Naive thymus-derived CD4-positive, alpha-beta T cell (primary cell): ENCODE measurements around the gene GUCD1. TPM values are rescaled to one million over a fixed set of nuclear protein-coding genes. Genes with fewer than 3 reads are reported as not detected.

Experiments used
- ATAC-seq: fragments of 150-1000 bp; cut with Tn5 transposase; 2 replicates; pipeline ENCODE4 v1.10.0; 2021; ENCODE audit warnings: mild to moderate bottlenecking, moderate library complexity
- CTCF ChIA-PET: fragments of 350-600 bp; sonication (Branson Sonifier 250); formaldehyde crosslinking; loops from one replicate; lab custom pipeline; 2021; ENCODE audit warnings: antibody characterized with exemption; lab: Charles Lee
- POLR2A ChIA-PET: fragments of 350-600 bp; sonication (Branson Sonifier 250); formaldehyde crosslinking; loops from one replicate; lab custom pipeline; 2021; ENCODE audit warnings: antibody characterized with exemption, inconsistent platforms; lab: Charles Lee
- DNase-seq, 9 donors: peaks; one replicate each; pipeline versions ENCODE4 v3.0.0 to v3.0.0-alpha.2; 2020 to 2022; ENCODE audit warnings: mixed read lengths in 1 of 9
- H3K27ac ChIP-seq: one replicate; pipeline ENCODE4 v1.7.0; 2013; ENCODE audit warnings: mild to moderate bottlenecking, low read depth, low read length, moderate library complexity
- H3K27me3 ChIP-seq, 2 donors: one replicate each; pipeline ENCODE4 v1.7.0; 2013; ENCODE audit warnings: low read length in 2 of 2, mild to moderate bottlenecking in 2 of 2, moderate library complexity in 2 of 2; ENCODE audit not compliant: control insufficient read depth in 2 of 2, insufficient read depth in 2 of 2
- H3K36me3 ChIP-seq, 3 experiments: 1 replicate in 2 of 3; 2 replicates in 1 of 3; pipeline ENCODE4 v1.7.0; 2013; ENCODE audit warnings: low read length in 3 of 3, mild to moderate bottlenecking in 3 of 3, moderate library complexity in 1 of 3; ENCODE audit not compliant: insufficient read depth in 3 of 3, control insufficient read depth in 2 of 3
- H3K4me1 ChIP-seq, 2 donors: one replicate each; pipeline ENCODE4 v1.7.0; 2013; ENCODE audit warnings: low read length in 2 of 2, mild to moderate bottlenecking in 2 of 2, moderate library complexity in 1 of 2; ENCODE audit not compliant: control insufficient read depth in 2 of 2, insufficient read depth in 2 of 2
- H3K4me3 ChIP-seq: 2 replicates; pipeline ENCODE4 v1.7.0; 2013; ENCODE audit warnings: mild to moderate bottlenecking, low read length
- H3K9me3 ChIP-seq, 3 experiments: 1 replicate in 2 of 3; 2 replicates in 1 of 3; pipeline ENCODE4 v1.7.0; 2013; ENCODE audit warnings: low read length in 3 of 3; ENCODE audit not compliant: control insufficient read depth in 2 of 3
- H3K27ac Mint-ChIP-seq, 9 donors: one replicate each; pipeline ENCODE4 v1.8.0; 2020 to 2022; ENCODE audit warnings: mixed read lengths in 9 of 9, mild to moderate bottlenecking in 8 of 9, moderate library complexity in 5 of 9, inconsistent platforms in 2 of 9
- H3K27me3 Mint-ChIP-seq, 5 donors: one replicate each; pipeline ENCODE4 v1.8.0; 2021 to 2022; ENCODE audit warnings: mixed read lengths in 5 of 5, mild to moderate bottlenecking in 1 of 5
- H3K36me3 Mint-ChIP-seq, 5 donors: one replicate each; pipeline ENCODE4 v1.8.0; 2020 to 2022; ENCODE audit warnings: mixed read lengths in 5 of 5, mild to moderate bottlenecking in 3 of 5, inconsistent platforms in 1 of 5
- H3K4me1 Mint-ChIP-seq, 7 donors: one replicate each; pipeline ENCODE4 v1.8.0; 2020 to 2022; ENCODE audit warnings: mixed read lengths in 7 of 7, mild to moderate bottlenecking in 3 of 7, inconsistent platforms in 1 of 7
- H3K4me3 Mint-ChIP-seq, 10 donors: one replicate each; pipeline ENCODE4 v1.8.0; 2020 to 2022; ENCODE audit warnings: mild to moderate bottlenecking in 10 of 10, mixed read lengths in 10 of 10, moderate library complexity in 6 of 10, inconsistent platforms in 2 of 10
- H3K9me3 Mint-ChIP-seq, 11 donors: one replicate each; pipeline ENCODE4 v1.8.0; 2020 to 2022; ENCODE audit warnings: mixed read lengths in 11 of 11, mild to moderate bottlenecking in 4 of 11, inconsistent platforms in 1 of 11, moderate library complexity in 1 of 11
- intact Hi-C, 2 donors: fragments of 100-400 bp; cut with micrococcal nuclease; formaldehyde crosslinking; loops; one replicate each; pipeline ENCODE4 v1.15.1; 2023
- polyA plus RNA-seq, 2 donors: library from polyadenylated mRNA; unstranded; fragments of 300-500 nt; fragmentation: Illumina TruSeq; gene quantifications; one replicate each; pipeline ENCODE4 v1.2.3, GENCODE V29; 2021
- total RNA-seq, 6 experiments: library from RNA in 5 of 6; stranded (reverse) in 5 of 6; gene quantifications; 1 replicate in 5 of 6; 2 replicates in 1 of 6; pipeline ENCODE4 v1.2.3 and lab custom pipeline; 2021 to 2026

Gene GUCD1
- total and polyA plus RNA-seq, 7 experiments from 2014 or later: 33.1 to 131 (median 61.7) TPM

- peaks cover 0 to 12% (median 4%) of the 10 kb centered on the region in 5 donors for H3K27me3 Mint-ChIP-seq
- intact Hi-C loops: no loop called here
- H3K9me3 Mint-ChIP-seq: no peaks in the 10 kb centered on the region
These were observed 35.7 kb upstream of the GUCD1 start for GRCh38 chr22:24590596-24591173.

GRCh38 chr22:24589518-24590030 lies 34.6 kb upstream of the GUCD1 start:
- Histone ChIP-seq H3K27ac (no peak overlapping the region), H3K4me1 (no peaks in the 10 kb centered on the region), H3K4me3 (no peak overlapping the region), H3K36me3 (peaks cover 0 to 7% (median 0%) of the 10 kb centered on the region in 3 experiments), H3K9me3 (no peaks in the 10 kb centered on the region), H3K27me3 (no peaks in the 10 kb centered on the region)
- Mint-ChIP-seq H3K4me3 (no peak overlapping the region), H3K4me1 (peaks cover 0 to 11% (median 6%) of the 10 kb centered on the region in 7 donors), H3K9me3 (no peaks in the 10 kb centered on the region), H3K27ac (no peak overlapping the region), H3K36me3 (peaks cover 0 to 9% (median 0%) of the 10 kb centered on the region in 5 donors), H3K27me3 (peaks cover 0 to 12% (median 4%) of the 10 kb centered on the region in 5 donors)
- ATAC-seq (no peak), DNase-seq (no peak)
- intact Hi-C loops: no loop called here
- ChIA-PET POLR2A (no interaction called here), CTCF (no interaction called here)

More at GRCh38 chr22:24590596-24591173, 35.7 kb upstream of the GUCD1 start:
- CTCF ChIA-PET: no interaction called here
- no peak overlapping the region for H3K4me3 ChIP-seq
- DNase-seq (no peak), ATAC-seq (no peak)
- no peaks in the 10 kb centered on the region for H3K4me1 ChIP-seq
- H3K9me3 ChIP-seq: no peaks in the 10 kb centered on the region
- H3K27ac ChIP-seq: no peak overlapping the region
- no peaks in the 10 kb centered on the region for H3K27me3 ChIP-seq
- Mint-ChIP-seq H3K27ac (no peak overlapping the region), H3K4me1 (peaks cover 0 to 11% (median 6%) of the 10 kb centered on the region in 7 donors), H3K4me3 (no peak overlapping the region), H3K36me3 (peaks cover 0 to 9% (median 0%) of the 10 kb centered on the region in 5 donors)
- H3K36me3 ChIP-seq: peaks cover 0 to 7% (median 0%) of the 10 kb centered on the region in 3 experiments
- POLR2A ChIA-PET: no interaction called here

DNA sequence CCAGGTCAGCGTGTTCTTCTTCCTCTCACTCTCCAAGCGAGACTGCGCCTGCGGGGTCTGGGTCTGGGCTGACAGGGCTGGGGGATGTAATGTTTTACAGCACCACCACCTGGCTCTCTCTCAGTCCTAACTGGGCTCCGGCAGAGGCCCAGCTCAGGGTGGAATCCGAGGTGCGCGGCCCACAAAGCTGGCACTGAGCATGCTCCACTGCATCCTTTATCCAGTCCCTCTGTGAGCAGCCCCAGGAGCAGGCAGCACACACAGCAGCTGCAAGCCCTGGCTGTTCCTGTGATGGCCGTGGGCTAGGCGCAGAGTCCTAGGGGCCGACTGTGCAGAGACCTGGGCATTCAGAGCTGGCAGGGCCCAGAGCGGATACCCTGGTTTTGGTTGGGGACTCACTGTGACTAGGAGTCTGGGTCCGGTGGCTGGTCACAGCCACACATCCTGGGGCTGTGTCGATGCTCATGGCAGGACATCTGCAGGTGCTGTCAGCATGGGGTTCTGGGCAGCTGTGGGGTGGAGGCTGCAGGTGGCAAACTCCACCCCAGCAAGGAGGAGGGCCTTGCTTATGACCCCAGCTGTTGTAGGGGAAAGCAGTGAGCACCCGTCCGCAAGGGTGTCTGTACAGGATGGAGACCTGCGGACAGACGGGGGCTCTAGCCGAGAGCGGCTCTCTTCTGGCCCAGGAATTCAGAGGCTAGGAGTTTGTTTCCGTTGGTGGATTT lies 34.0 kb upstream of the GUCD1 start:
- ChIA-PET CTCF (no interaction called here), POLR2A (no interaction called here)
- peaks cover 0 to 12% (median 4%) of the 10 kb centered on the region in 5 donors for H3K27me3 Mint-ChIP-seq
- H3K4me3 Mint-ChIP-seq: no peak overlapping the region
- Histone ChIP-seq H3K4me1 (no peaks in the 10 kb centered on the region), H3K27ac (no peak overlapping the region), H3K36me3 (peaks cover 0 to 7% (median 0%) of the 10 kb centered on the region in 3 experiments), H3K9me3 (no peaks in the 10 kb centered on the region), H3K27me3 (no peaks in the 10 kb centered on the region), H3K4me3 (no peak overlapping the region)
- no peak overlapping the region for H3K27ac Mint-ChIP-seq
- peaks cover 0 to 11% (median 6%) of the 10 kb centered on the region in 7 donors for H3K4me1 Mint-ChIP-seq
- H3K36me3 Mint-ChIP-seq: peaks cover 0 to 9% (median 0%) of the 10 kb centered on the region in 5 donors
- intact Hi-C loops: no loop called here
- no peak for DNase-seq
- no peaks in the 10 kb centered on the region for H3K9me3 Mint-ChIP-seq
- no peak for ATAC-seq

DNA sequence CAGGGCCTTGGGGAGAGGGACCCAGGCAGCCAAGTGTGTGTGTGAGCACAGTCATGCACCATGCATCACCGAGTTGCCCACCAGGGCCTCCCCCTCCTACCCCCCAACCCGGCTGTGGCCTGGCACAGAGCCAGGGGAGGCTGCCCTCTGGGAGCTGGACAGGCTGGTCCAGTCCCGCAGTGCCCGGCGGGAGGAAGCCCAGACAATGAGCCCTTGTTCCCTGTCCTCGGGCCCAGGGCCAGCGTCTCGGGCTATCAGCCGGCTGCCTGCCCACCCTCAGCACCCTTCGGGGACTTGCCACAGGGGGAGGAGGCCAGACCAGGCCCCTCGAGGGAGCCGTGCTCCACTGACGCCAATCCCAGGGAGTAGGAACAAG lies 33.4 kb upstream of the GUCD1 start:
- Histone ChIP-seq H3K27me3 (no peaks in the 10 kb centered on the region), H3K4me1 (no peaks in the 10 kb centered on the region), H3K4me3 (no peak overlapping the region), H3K27ac (no peak overlapping the region), H3K9me3 (no peaks in the 10 kb centered on the region), H3K36me3 (peaks cover 0 to 7% (median 0%) of the 10 kb centered on the region in 3 experiments)
- H3K4me1 Mint-ChIP-seq: peaks cover 0 to 12% (median 6%) of the 10 kb centered on the region in 7 donors
- peaks cover 0 to 12% (median 4%) of the 10 kb centered on the region in 5 donors for H3K27me3 Mint-ChIP-seq
- DNase-seq: no peak
- H3K4me3 Mint-ChIP-seq: no peak overlapping the region
- POLR2A ChIA-PET: no interaction called here
- H3K9me3 Mint-ChIP-seq: no peaks in the 10 kb centered on the region
- ATAC-seq: no peak
- H3K27ac Mint-ChIP-seq: no peak overlapping the region
- intact Hi-C loops: no loop called here
- peaks cover 0 to 9% (median 0%) of the 10 kb centered on the region in 5 donors for H3K36me3 Mint-ChIP-seq
- CTCF ChIA-PET: no interaction called here

DNA sequence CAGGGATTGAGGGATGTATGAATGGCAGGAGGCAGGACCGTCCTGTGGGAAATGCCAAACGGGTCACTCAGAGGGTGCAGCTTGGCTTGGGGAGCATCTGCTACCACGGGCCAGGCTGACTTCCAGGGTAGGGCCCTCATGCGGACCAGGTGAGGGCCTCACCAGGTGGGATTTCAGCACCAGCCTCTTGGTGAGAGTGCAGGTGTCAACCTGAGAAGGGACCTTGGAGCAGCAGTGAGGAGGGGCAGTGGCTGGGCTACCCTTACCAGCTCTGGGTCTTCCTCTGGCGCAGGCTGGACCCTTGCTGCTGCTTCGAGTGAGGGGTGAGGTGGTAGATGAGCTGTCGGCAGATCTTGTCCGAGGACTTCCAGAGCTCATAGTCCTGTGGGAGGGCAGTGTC lies 33.0 kb upstream of the GUCD1 start:
- Histone ChIP-seq H3K4me1 (no peaks in the 10 kb centered on the region), H3K36me3 (peaks cover 0 to 7% (median 0%) of the 10 kb centered on the region in 3 experiments), H3K9me3 (no peaks in the 10 kb centered on the region), H3K4me3 (no peak overlapping the region), H3K27me3 (no peaks in the 10 kb centered on the region), H3K27ac (no peak overlapping the region)
- CTCF ChIA-PET: no interaction called here
- peaks cover 0 to 9% (median 0%) of the 10 kb centered on the region in 5 donors for H3K36me3 Mint-ChIP-seq
- DNase-seq (no peak), ATAC-seq (no peak)
- POLR2A ChIA-PET: no interaction called here
- no peak overlapping the region for H3K27ac Mint-ChIP-seq
- H3K9me3 Mint-ChIP-seq: no peaks in the 10 kb centered on the region
- H3K4me1 Mint-ChIP-seq: peaks cover 0 to 12% (median 6%) of the 10 kb centered on the region in 7 donors
- H3K27me3 Mint-ChIP-seq: peaks cover 0 to 12% (median 4%) of the 10 kb centered on the region in 5 donors
- intact Hi-C loops: no loop called here
- no peak overlapping the region for H3K4me3 Mint-ChIP-seq

GRCh38 chr22:24587251-24587650 lies 32.3 kb upstream of the GUCD1 start:
- DNase-seq: no peak
- no peaks in the 10 kb centered on the region for H3K27me3 ChIP-seq
- H3K4me3 ChIP-seq: no peak overlapping the region
- POLR2A ChIA-PET: no interaction called here
- CTCF ChIA-PET: no interaction called here
- ATAC-seq: no peak
- H3K36me3 ChIP-seq: peaks cover 0 to 7% (median 0%) of the 10 kb centered on the region in 3 experiments
- no peaks in the 10 kb centered on the region for H3K4me1 ChIP-seq
- intact Hi-C loops: no loop called here
- Mint-ChIP-seq H3K9me3 (no peaks in the 10 kb centered on the region), H3K36me3 (peaks cover 0 to 9% (median 0%) of the 10 kb centered on the region in 5 donors), H3K4me3 (no peak overlapping the region), H3K27ac (no peak overlapping the region), H3K27me3 (peaks cover 0 to 9% (median 4%) of the 10 kb centered on the region in 5 donors), H3K4me1 (peaks cover 0 to 8% (median 2%) of the 10 kb centered on the region in 7 donors)
- H3K27ac ChIP-seq: no peak overlapping the region
- no peaks in the 10 kb centered on the region for H3K9me3 ChIP-seq
